Thymus (tissue), 11 donors: Measurements from ENCODE around the gene PPM1D. TPM values are rescaled to one million over a fixed set of nuclear protein-coding genes. Genes with fewer than 3 reads are reported as not detected.
"Not testable (repeated sequence)": the region's sequence is repeated elsewhere in the genome, so short reads cannot be mapped to it uniquely, and the experiment has no call there.

Experiments used
- DNase-seq, 9 donors: peaks; one replicate each; pipeline ENCODE4 v3.0.0-alpha.2; 2013; ENCODE audit warnings: low spot score in 9 of 9, low read depth in 6 of 9, missing footprints in 1 of 9
- H3K27ac ChIP-seq, 2 donors: one replicate each; pipeline ENCODE4 v1.5.1; 2013; ENCODE audit warnings: control low read depth in 1 of 2, low read depth in 1 of 2, low read length in 1 of 2, mild to moderate bottlenecking in 1 of 2, moderate library complexity in 1 of 2
- H3K27me3 ChIP-seq, 2 donors: one replicate each; pipeline ENCODE4 v1.5.1; 2013; ENCODE audit warnings: low read length in 1 of 2; ENCODE audit not compliant: control insufficient read depth in 2 of 2, insufficient read depth in 1 of 2
- H3K36me3 ChIP-seq, 2 donors: one replicate each; pipeline ENCODE4 v1.5.1; 2013; ENCODE audit warnings: low read length in 1 of 2, mild to moderate bottlenecking in 1 of 2, moderate library complexity in 1 of 2; ENCODE audit not compliant: control insufficient read depth in 2 of 2, insufficient read depth in 2 of 2
- H3K4me1 ChIP-seq, 2 donors: one replicate each; pipeline ENCODE4 v1.5.1; 2013; ENCODE audit warnings: low read length in 2 of 2; ENCODE audit not compliant: control insufficient read depth in 2 of 2, insufficient read depth in 2 of 2
- H3K4me3 ChIP-seq, 2 donors: one replicate each; pipeline ENCODE4 v1.5.1; 2013; ENCODE audit warnings: low read length in 2 of 2, control low read depth in 1 of 2, mild to moderate bottlenecking in 1 of 2
- H3K9me3 ChIP-seq, 2 donors: one replicate each; pipeline ENCODE4 v1.5.1; 2013; ENCODE audit warnings: low read length in 1 of 2, mild to moderate bottlenecking in 1 of 2; ENCODE audit not compliant: control insufficient read depth in 2 of 2, insufficient read depth in 1 of 2
- WGBS: extraction: QIAGEN DNeasy Blood & Tissue Kit; methylation state at CpG from one replicate; pipeline ENCODE4 v1.1.7; 2013; 5-methylcytosine and 5-hydroxymethylcytosine counted together
- polyA plus RNA-seq: library from polyadenylated mRNA; stranded (reverse); fragments of 200-250 nt; gene quantifications from one replicate; pipeline ENCODE4 v1.2.3, GENCODE V29; 2013
- total RNA-seq: library from RNA; stranded (reverse); fragments of 120-200 nt; gene quantifications from one replicate; pipeline ENCODE4 v1.2.4, GENCODE V29; 2013
- donor health status: healthy.

PPM1D gene
- total and polyA plus RNA-seq, 2 donors, result 6.5 to 10.9 TPM

DNA sequence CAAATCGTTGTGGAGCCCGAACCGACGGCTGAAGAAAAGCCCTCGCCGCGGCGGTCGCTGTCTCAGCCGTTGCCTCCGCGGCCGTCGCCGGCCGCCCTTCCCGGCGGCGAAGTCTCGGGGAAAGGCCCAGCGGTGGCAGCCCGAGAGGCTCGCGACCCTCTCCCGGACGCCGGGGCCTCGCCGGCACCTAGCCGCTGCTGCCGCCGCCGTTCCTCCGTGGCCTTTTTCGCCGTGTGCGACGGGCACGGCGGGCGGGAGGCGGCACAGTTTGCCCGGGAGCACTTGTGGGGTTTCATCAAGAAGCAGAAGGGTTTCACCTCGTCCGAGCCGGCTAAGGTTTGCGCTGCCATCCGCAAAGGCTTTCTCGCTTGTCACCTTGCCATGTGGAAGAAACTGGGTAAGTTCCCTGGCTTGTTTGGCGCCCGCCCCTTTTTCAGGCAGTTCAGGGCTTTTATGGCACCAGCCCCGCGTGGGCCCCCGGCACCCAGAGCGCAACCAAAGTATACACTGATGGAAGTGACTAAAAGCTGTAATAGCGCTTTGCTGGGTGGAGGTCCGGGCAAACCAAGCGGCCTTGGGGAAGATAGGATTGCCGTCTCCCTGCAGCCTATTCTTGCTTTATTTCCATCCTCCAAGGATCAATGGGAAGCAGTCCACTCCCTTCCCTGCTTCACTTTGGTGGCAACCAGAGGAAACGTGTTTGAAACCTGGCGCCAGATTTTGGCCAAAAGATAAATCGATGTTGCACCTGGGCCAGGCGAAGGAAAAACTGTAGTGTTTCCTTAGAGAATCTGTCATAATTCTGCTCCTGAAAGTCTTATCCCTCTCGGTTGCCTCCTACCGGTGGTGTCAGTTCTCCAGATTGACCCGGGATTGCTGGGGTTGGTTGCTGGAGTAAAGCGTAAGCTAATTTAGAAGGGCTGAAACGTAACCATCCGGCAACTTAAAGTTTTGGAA is 775 bp downstream of the PPM1D start:
- WGBS, result under 1% methylated on average over 69 of the region's 69 CpGs
- peaks cover 7 to 8% of the 10 kb centered on the region in 2 donors for H3K4me1 ChIP-seq
- H3K9me3 ChIP-seq, result peaks cover 0 to 3% of the 10 kb centered on the region in 2 donors
- H3K27ac ChIP-seq, result peak overlapping the region; percentile 86 to 91
- H3K36me3 ChIP-seq, result no peaks in the 10 kb centered on the region
- H3K27me3 ChIP-seq, result no peaks in the 10 kb centered on the region
- peak overlapping the region; percentile 92 to 95 for H3K4me3 ChIP-seq
- DNase-seq, result peak in 8 of 9 donors; percentile 41 to 83 (median 64)

DNA sequence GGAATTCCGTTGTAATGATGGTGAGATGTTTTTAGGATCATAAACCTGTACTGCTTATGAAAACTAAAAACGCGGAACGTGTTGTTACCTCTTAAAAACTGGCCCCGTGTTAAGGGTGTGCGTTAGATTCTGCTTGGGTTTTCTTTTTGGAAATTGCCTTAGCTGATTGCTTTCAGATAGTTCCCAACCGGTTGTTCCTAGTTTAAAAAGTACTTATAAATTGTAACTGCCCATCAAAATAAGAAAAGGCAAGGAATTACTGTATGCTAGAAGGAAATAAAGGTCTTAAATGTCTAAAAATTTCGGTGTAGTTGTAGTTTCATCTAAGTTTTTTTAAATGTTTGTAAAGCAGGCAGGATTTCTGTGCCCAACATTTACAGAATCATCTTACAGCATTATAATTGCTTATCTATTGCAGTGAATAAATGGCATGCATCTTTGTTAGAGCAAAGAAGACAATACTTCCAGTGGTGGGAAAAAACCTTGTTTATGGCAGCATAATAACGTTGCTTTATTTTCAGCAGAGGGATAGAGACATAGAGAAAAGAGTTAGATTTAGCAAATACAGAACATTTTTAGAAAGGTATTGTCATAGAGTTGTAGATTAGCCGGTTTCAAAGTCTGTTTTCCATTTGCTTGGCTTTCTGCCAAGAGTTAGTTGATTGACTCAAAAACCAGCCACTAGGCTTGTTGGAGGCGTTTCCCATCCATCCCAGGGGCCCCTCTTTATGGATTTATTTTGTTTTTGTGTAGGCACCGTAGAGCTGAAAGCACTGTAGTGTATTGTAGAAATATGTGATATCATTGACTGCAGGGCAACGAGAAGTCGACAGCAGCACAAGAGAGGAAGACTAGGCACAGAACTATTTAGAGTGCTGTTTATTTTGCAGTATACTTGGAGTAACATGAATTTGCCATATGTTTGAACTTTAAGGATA is 1.7 kb downstream of the PPM1D start:
- under 1% methylated on average over 14 of the region's 14 CpGs for WGBS
- H3K27ac ChIP-seq, result peak overlapping the region; percentile 33 to 91
- peak overlapping the region; percentile 92 to 95 for H3K4me3 ChIP-seq
- peaks cover 0 to 1% of the 10 kb centered on the region in 2 donors for H3K36me3 ChIP-seq
- H3K27me3 ChIP-seq, result no peaks in the 10 kb centered on the region
- H3K9me3 ChIP-seq, result peaks cover 0 to 3% of the 10 kb centered on the region in 2 donors
- DNase-seq, result peak in 8 of 9 donors; percentile 24 to 81 (median 57)
- peaks cover 7 to 8% of the 10 kb centered on the region in 2 donors for H3K4me1 ChIP-seq

DNA sequence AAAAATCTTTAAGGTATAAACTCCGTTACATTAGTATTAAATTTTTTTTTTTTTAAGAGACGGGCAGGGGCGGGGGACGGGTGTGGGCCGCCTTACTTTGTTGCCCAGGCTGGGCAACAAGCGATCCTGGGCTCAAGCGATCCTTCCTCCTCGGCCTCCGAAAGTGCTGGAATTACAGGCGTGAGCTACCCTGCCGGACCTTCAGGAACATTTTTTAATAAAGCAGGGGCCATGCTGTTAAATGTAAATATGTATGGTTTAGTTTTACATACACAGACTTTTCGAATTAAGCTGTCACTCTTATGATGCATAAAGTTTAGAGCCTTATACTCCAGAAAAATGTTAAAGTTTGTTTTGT is 2.4 kb downstream of the PPM1D start:
- H3K4me3 ChIP-seq, result peak overlapping the region; percentile 92 to 95
- peak overlapping the region in 1 of 2 donors; percentile 91 for H3K27ac ChIP-seq
- peak in 1 of 9 donors; percentile 10 for DNase-seq
- WGBS, result 30% methylated on average over 12 of the region's 12 CpGs
- peaks cover 7 to 8% of the 10 kb centered on the region in 2 donors for H3K4me1 ChIP-seq
- peaks cover 0 to 3% of the 10 kb centered on the region in 2 donors for H3K9me3 ChIP-seq
- peaks cover 0 to 2% of the 10 kb centered on the region in 2 donors for H3K36me3 ChIP-seq
- H3K27me3 ChIP-seq, result no peaks in the 10 kb centered on the region

DNA sequence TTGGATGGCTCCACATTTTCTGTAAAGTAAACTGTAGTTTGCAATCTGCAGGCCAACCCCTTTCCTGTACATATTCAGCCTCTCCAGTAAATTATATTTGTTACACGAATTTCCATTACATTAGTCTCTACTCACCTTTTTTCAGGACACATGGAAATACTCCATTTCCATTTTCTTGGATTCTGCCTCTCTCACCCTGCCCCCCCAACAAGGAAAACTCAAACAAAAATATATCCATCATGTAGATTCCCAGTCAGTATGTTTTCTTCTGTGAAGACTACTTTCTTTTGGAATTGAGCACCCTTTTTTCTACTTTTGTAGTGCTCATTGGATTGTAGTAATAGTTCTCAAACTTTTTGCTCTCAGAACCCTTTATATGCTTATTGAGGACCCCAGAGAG is 2.9 kb downstream of the PPM1D start:
- Histone ChIP-seq H3K9me3 (peaks cover 0 to 3% of the 10 kb centered on the region in 2 donors), H3K27ac (no peak overlapping the region)
- 6% methylated on average over 1 of the region's 1 CpG for WGBS

DNA sequence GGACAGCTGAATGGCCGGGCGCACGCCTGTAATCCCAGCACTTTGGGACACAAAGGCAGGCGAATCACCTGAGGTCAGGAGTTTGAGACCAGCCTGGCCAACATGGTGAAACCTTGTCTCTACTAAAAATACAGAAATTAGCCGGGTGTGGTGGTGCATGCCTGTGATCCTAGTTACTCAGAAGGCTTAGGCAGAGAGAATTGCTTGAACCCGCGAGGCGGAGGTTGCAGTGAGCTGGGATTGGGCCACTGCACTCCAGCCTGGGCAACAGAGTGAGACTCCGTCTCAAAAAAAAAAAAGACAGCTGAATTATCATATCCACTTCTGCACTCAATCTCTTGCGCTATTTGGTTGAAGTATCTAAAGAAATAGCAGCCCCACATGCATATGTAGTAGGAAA is 3.5 kb downstream of the PPM1D start:
- not testable (repeated sequence) for H3K4me3 ChIP-seq, DNase-seq, H3K4me1 ChIP-seq, H3K27me3 ChIP-seq, H3K27ac ChIP-seq, H3K36me3 ChIP-seq, H3K9me3 ChIP-seq
- WGBS, result 97% methylated on average over 10 of the region's 10 CpGs

More for the DNA sequence above, 2.9 kb downstream of the PPM1D start:
- peaks cover 0 to 2% of the 10 kb centered on the region in 2 donors for H3K36me3 ChIP-seq
- peaks cover 7 to 8% of the 10 kb centered on the region in 2 donors for H3K4me1 ChIP-seq
- no peak for DNase-seq
- H3K4me3 ChIP-seq, result peak overlapping the region; percentile 92 to 95
- H3K27me3 ChIP-seq, result no peaks in the 10 kb centered on the region

DNA sequence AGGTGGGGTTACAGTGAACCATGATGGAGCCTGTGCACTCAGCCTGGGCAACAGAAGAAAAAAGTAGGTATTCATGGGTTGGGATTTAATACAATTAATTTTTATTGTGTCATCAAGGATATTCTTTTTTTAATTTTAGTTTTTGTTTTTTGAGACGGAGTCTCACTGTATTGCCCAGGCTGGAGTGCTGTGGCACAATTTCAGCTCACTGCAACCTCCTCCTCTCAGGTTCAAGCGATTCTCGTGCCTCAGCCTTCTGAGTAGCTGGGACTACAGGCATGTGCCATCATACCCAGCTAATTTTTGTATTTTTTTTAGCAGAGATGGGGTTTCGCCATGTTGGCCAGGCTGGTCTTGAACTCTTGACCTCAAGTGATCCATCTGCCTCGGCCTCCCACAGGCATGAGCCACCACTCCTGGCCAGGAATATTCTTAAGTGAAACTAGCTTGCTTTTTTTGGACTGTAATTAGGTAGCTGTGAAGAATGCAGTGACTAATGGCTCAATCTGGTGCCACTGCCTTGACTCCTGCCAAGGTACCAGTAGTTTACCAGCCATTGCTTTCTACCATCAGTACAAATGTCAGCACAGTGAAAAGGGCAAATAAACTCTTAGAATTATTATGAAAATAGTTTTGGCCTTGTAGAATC is 4.8 kb downstream of the PPM1D start:
- H3K36me3 ChIP-seq, result peaks cover 0 to 2% of the 10 kb centered on the region in 2 donors
- H3K4me1 ChIP-seq, result peaks cover 5 to 7% of the 10 kb centered on the region in 2 donors
- no peak for DNase-seq
- peaks cover 0 to 3% of the 10 kb centered on the region in 2 donors for H3K9me3 ChIP-seq
- no peaks in the 10 kb centered on the region for H3K27me3 ChIP-seq
- no peak overlapping the region for H3K4me3 ChIP-seq
- 98% methylated on average over 5 of the region's 5 CpGs for WGBS
- no peak overlapping the region for H3K27ac ChIP-seq

DNA sequence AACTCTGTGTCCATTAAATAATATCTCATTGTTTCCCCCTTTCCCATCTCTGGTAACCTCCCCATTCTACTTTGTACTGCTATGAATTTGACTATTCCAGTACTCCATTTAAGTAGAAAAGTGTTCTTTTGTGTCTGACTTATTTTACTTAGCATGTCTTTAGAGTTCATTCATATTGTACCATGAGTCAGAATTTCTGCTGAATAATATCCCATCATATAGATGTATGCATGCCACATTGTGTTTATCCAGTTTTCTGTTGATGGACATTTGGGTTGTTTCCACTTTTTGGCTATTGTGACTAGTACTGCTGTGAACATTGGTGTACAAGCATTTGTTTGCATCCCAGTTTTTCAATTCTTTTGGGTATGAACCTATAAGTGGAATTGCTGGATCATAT is 6.0 kb downstream of the PPM1D start:
- no peak for DNase-seq
- Histone ChIP-seq H3K9me3 (no peaks in the 10 kb centered on the region), H3K27me3 (no peaks in the 10 kb centered on the region), H3K4me1 (peaks cover 5 to 7% of the 10 kb centered on the region in 2 donors), H3K36me3 (peaks cover 0 to 2% of the 10 kb centered on the region in 2 donors), H3K27ac (no peak overlapping the region), H3K4me3 (no peak overlapping the region)

DNA sequence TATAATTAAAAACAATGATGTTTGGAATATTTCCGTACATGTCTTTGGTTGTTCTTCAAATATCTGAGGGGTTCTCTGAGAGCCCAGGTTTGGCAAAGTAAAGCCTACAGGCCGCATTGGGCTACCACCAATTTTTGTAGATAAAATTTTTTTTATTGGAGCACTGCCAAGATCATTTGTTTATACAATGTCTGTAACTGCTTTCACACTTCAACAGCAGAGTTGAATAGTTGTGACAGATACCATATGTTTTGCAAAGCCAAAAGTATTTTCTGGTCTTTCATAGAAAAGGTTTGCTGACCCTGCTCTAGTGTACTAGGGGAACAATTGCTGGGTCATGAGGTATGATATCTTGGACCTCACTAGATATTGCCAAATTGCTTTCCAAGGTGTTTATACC is 10.5 kb downstream of the PPM1D start:
- Histone ChIP-seq H3K36me3 (peaks cover 0 to 2% of the 10 kb centered on the region in 2 donors), H3K4me1 (no peaks in the 10 kb centered on the region), H3K4me3 (no peak overlapping the region), H3K27me3 (no peaks in the 10 kb centered on the region), H3K9me3 (no peaks in the 10 kb centered on the region), H3K27ac (no peak overlapping the region)
- no peak for DNase-seq
- WGBS, result 92% methylated on average over 2 of the region's 2 CpGs
